GM12892 (cell line): ENCODE measurements around the gene FBXL13.

Experiments
- DNase-seq: peaks from one replicate; pipeline ENCODE4 v3.0.0; 2011; ENCODE audit not compliant: insufficient read length
- FAIRE-seq: peaks from 2 replicates; lab custom pipeline; 2011; peaks lifted over from hg19 to GRCh38; lab: Jason Lieb, UNC
- POLR2A ChIP-seq: IDR thresholded peaks from 2 replicates; pipeline ENCODE4 v1.6.1; 2011; ENCODE audit warnings: low read depth, low read length, control low read depth
- POLR2AphosphoS5 ChIP-seq: IDR thresholded peaks from 2 replicates; pipeline ENCODE4 v1.6.1; 2011; ENCODE audit warnings: low read depth, low read length, control low read depth
- TAF1 ChIP-seq: IDR thresholded peaks from 2 replicates; pipeline ENCODE4 v1.6.1; 2011; ENCODE audit warnings: low read depth, mild to moderate bottlenecking, control low read depth, low read length, borderline replicate concordance

Gene FBXL13

DNA sequence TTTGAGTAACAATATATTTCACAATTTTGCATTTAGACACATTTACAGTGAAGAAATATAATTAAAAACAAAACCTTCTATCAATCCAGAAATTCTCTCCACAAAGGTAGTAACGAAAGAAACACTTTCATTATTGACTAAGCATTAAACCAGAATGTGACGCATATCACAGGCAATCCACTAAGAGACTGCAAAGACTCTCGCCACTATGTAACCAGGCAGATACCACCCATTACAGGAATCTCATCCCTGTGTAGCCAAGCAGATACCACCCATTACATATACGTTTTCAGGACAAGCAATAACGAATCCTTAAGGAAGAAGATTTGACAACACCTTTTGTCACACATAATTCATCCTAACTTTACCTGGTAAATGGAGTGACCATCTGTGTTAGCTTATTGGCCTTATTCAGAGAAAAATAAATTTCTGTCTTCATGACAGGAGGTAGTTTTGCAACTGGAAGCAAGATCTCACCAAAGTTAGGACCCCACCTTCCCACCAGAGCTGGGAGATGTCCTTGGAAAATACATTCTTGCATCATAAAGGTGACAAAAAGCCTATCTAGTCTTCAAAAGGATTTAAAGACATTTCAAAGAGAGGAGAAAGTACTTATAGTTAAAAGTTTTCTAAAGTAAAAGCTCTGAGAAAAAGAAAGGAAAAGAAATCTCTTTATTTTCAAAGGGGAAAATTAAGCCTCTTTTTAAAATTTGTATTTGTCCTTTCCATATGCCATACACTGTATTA lies 131.0 kb downstream of the FBXL13 start:
- DNase-seq (no peak), FAIRE-seq (no peak)
- no peak for TF ChIP-seq POLR2A
- no peak for TF ChIP-seq TAF1
- no peak for TF ChIP-seq POLR2AphosphoS5

DNA sequence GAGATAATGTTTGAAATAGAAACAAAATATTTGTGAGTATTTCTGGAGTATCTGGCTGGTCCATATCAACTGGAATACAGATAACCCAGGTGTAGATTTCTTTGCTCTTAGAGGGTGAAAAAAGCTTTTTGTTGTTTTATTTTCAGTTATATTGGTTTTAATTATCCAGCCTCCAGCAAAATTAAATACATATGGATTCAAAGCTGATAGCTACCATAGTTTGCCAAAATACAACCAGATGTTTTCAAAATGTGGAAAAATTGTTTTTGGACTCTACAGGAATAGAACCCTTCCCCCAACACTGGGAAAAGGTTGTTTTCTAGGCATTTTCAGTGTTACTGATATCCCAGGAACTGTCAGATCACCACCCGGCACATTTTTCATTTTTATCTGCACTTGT lies 131.7 kb downstream of the FBXL13 start:
- no peak for FAIRE-seq
- TF ChIP-seq TAF1 = no peak
- no peak for TF ChIP-seq POLR2AphosphoS5
- no peak for TF ChIP-seq POLR2A
- no peak for DNase-seq

DNA sequence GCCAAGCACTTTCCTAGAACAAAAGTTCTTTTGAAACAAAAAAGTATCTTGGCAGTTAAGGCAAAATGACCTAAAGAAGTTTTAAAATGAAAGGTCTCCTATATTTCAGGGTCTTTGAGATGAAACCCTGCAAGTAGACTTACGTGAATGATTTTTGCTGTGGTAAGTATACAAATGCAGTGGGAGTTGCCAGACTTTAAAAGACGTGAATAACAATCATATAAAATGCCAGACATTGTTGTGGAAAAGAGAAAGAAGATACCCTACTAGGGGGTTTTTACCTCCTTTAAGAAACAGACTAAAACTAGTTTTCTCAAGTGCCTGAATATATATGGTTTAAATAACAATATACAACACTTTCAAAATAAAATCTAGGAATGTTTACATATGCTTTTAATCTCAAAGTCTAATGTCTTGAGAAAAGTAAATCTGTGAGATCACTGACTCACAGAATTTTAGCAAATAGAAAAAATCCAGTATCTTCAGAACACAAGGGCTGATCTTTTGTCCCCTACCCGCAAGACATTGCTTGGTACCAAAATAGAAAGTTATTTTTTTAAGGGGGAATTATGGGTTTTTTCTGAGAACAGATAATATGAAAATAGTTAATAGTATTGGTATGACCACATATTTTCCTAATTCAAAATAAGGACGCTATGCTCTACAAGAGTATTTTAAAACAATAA lies 132.3 kb downstream of the FBXL13 start:
- no peak for TF ChIP-seq POLR2AphosphoS5
- no peak for TF ChIP-seq POLR2A
- TF ChIP-seq TAF1 = no peak
- no peak for DNase-seq
- no peak for FAIRE-seq

DNA sequence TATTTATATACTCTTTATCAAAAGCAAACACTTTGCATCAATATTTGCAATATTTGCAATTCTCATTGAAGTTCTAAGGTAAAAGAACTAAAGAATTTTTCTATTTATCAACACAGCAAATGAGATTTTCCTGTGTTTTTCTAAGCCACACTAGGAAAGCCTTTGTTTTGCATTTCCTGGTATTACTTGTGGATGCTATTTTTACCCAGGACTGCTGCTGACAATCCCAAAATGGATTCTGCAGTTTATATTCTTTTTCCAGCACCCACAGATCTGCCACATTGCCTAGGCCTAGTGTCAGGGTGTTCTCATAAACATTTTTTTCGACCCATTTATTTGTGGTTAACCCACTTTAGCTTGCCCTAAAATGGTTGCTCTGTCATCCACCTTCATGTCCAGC lies 135.9 kb downstream of the FBXL13 start:
- no peak for DNase-seq
- no peak for TF ChIP-seq POLR2AphosphoS5
- TF ChIP-seq TAF1 = no peak
- TF ChIP-seq POLR2A = no peak
- no peak for FAIRE-seq

DNA sequence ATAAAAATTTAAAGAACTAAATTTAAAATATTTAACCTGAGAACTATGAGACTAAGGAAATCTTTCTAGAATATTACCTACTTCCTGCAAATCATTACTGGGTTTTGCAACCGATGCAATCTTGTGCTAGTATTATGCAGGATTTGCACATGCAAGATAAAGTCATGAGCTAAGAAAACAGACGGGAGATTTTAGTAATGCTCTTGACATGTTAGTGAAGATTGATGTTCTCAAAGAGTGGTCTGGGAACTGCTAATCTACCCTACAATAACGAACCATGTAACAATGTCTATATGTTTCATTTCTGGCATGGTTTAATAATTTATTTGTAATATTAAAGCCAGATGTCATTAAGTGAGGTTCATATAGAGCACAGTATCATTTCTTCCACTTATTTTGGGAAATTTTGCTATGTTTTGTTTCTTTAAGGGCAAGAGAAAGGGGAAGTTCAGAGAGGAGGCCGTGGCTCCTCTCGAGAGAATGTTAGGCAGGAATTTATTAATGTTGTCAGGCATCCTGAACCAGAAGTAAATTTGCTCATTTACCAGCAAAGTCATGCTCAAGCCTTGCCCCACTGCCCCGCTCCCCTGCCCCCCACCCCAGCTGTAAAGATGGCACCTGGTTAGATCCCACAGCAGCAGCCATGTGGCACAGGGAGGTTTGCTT lies 139.0 kb downstream of the FBXL13 start:
- TF ChIP-seq TAF1 (no peak), POLR2AphosphoS5 (no peak), POLR2A (no peak)
- FAIRE-seq = no peak
- DNase-seq = no peak

DNA sequence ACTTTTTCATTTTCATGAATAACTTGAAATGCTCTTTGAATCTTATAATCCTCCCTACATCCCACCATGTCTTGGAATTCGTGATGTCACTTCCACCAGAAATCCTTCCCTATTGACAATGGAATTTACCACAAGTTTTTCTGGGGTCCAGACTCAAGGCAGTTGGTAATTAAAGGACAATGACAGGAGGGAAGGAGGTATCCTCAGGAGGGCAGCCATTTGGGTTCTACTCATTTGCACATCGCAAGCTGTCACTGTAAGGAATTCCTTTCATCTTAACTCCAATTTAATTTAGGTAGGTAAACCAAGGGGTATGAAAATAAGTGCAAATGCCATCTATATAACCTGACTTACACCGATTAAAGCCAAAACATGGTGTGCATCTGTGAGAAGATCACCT lies 139.9 kb downstream of the FBXL13 start:
- DNase-seq = no peak
- no peak for FAIRE-seq
- TF ChIP-seq POLR2A (no peak), TAF1 (no peak), POLR2AphosphoS5 (no peak)

DNA sequence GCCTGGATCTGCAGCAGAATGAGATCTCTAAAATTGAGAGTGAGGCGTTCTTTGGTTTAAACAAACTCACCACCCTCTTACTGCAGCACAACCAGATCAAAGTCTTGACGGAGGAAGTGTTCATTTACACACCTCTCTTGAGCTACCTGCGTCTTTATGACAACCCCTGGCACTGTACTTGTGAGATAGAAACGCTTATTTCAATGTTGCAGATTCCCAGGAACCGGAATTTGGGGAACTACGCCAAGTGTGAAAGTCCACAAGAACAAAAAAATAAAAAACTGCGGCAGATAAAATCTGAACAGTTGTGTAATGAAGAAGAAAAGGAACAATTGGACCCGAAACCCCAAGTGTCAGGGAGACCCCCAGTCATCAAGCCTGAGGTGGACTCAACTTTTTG lies 140.4 kb downstream of the FBXL13 start:
- TF ChIP-seq TAF1 (no peak), POLR2A (no peak), POLR2AphosphoS5 (no peak)
- FAIRE-seq = no peak

DNA sequence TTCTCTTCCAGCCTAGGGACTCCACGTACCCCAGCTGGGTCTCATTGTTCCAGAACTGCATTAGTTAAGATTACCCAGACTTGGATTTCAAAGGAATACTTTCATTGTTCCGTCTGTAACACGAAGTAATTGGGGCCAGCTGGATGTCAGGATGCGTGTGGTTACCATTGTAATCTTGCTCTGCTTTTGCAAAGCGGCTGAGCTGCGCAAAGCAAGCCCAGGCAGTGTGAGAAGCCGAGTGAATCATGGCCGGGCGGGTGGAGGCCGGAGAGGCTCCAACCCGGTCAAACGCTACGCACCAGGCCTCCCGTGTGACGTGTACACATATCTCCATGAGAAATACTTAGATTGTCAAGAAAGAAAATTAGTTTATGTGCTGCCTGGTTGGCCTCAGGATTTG lies 140.8 kb downstream of the FBXL13 start:
- TF ChIP-seq POLR2AphosphoS5 = no peak
- no peak for TF ChIP-seq POLR2A
- no peak for TF ChIP-seq TAF1
- DNase-seq (no peak), FAIRE-seq (no peak)

More for the DNA sequence above, 140.4 kb downstream of the FBXL13 start:
- DNase-seq = no peak

DNA sequence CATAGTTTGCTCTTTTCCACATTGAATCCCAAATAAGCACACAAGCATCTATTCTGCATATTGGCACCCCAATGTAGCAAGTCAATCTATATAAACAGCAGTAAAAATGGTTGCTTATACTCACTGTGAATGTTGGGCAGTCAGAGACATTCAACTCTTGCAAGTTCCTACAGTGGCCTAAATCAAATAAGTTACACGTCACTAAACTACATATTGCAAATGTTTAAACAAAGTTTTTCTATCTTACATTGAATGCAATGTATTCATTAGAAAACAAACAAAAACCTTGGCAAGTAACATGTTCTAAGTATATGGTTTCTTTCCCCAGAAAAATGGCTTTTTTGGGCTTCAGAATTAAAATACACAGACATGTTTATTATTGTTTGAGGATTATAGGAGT lies 142.8 kb downstream of the FBXL13 start:
- TF ChIP-seq TAF1 (no peak), POLR2A (no peak), POLR2AphosphoS5 (no peak)
- FAIRE-seq (no peak), DNase-seq (no peak)

DNA sequence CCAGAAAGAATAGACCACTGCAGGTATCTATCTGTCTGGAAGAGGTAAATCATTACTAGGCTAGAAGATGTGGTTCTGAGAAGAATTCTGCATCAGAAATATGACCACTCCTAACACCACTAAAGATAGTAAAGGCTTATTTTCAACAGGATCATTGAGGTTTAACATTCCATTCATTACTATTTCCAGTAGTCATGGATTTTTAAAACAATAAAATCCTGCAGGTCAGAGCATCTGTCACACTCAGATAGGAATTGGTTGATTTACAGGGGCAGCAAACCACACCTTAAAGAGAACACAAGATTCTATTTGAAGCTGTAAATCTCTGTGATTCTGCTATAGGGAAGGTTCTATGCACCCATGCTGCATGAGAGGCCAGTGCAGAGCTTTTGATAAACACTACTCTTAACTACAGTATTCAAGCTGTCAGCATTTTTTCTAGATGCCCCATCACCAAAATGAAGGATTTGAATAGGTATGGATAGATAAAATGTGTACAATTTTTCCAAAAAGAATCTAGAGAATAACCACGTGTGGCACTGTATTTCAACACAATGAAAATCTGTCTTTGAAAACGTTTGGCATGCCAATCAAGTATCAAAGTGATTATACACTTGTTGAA lies 147.2 kb downstream of the FBXL13 start:
- FAIRE-seq (no peak), DNase-seq (no peak)

DNA sequence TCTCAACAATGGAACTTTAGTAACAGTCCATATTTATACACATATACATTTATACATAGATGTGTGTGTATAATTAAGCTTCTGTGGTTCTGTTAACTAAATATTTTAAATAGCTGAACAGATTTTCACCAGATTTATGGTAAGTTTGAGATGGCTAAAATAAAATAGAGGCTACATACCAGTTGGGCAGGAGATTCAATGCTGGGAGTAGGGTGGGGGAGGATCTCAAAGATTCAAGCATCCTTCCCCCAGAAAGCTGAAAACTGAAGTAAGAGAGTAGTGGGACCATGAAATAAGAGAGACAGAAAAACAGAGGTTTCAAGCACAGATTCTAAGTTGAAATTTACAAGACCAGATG lies 147.8 kb downstream of the FBXL13 start:
- FAIRE-seq = no peak
- TF ChIP-seq POLR2AphosphoS5 (no peak), TAF1 (no peak), POLR2A (no peak)
- DNase-seq = no peak

More for the DNA sequence above, 147.2 kb downstream of the FBXL13 start:
- no peak for TF ChIP-seq POLR2A
- TF ChIP-seq POLR2AphosphoS5 = no peak
- TF ChIP-seq TAF1 = no peak
